ENCODE measurements around the gene DENND1A.

Gene DENND1A

GRCh38 chr9:123343443-123344191 is 586.3 kb downstream of the DENND1A start:
- Histone ChIP-seq H3K27ac (ENCODE audit: low read depth, low read length) (no peak overlapping the region), H3K27me3 (ENCODE audit: insufficient read depth, low read length) (no peaks in the 10 kb centered on the region), H3K9ac (ENCODE audit: low read depth, low read length) (no peak overlapping the region), H3K9me3 (ENCODE audit: insufficient read depth, low read depth, low read length) (no peaks in the 10 kb centered on the region), H3K4me3 (ENCODE audit: low read length) (no peak overlapping the region), H3K4me1 (ENCODE audit: insufficient read depth, low read length) (0 out of 2 replicates have a peak, but pooled peaks cover 6% of the 10 kb centered on the region), H3K36me3 (ENCODE audit: insufficient read depth, low read length) (no peaks in the 10 kb centered on the region)
- 73% methylated on average over 13 of the region's 13 CpGs for WGBS

GRCh38 chr9:123342247-123342646 is 587.7 kb downstream of the DENND1A start:
- H3K36me3 ChIP-seq (ENCODE audit: insufficient read depth, low read length) = no peaks in the 10 kb centered on the region
- H3K9me3 ChIP-seq (ENCODE audit: insufficient read depth, low read depth, low read length) = no peaks in the 10 kb centered on the region
- WGBS = 89% methylated on average over 5 of the region's 5 CpGs
- no peaks in the 10 kb centered on the region for H3K27me3 ChIP-seq (ENCODE audit: insufficient read depth, low read length)
- H3K4me1 ChIP-seq (ENCODE audit: insufficient read depth, low read length) = 0 out of 2 replicates have a peak, but pooled peaks cover 6% of the 10 kb centered on the region
- no peak overlapping the region for H3K9ac ChIP-seq (ENCODE audit: low read depth, low read length)
- H3K27ac ChIP-seq (ENCODE audit: low read depth, low read length) = no peak overlapping the region
- H3K4me3 ChIP-seq (ENCODE audit: low read length) = no peak overlapping the region

GRCh38 chr9:123341816-123342215 is 588.1 kb downstream of the DENND1A start:
- Histone ChIP-seq H3K4me1 (ENCODE audit: insufficient read depth, low read length) (0 out of 2 replicates have a peak, but pooled peaks cover 6% of the 10 kb centered on the region), H3K27ac (ENCODE audit: low read depth, low read length) (no peak overlapping the region)

GRCh38 chr9:123339666-123340510 is 590.0 kb downstream of the DENND1A start:
- Histone ChIP-seq H3K4me1 (ENCODE audit: insufficient read depth, low read length) (peaks cover 18% of the 10 kb centered on the region), H3K9me3 (ENCODE audit: insufficient read depth, low read depth, low read length) (no peaks in the 10 kb centered on the region), H3K27ac (ENCODE audit: low read depth, low read length) (no peak overlapping the region), H3K9ac (ENCODE audit: low read depth, low read length) (no peak overlapping the region), H3K4me3 (ENCODE audit: low read length) (no peak overlapping the region), H3K27me3 (ENCODE audit: insufficient read depth, low read length) (no peaks in the 10 kb centered on the region), H3K36me3 (ENCODE audit: insufficient read depth, low read length) (no peaks in the 10 kb centered on the region)
- WGBS = 67% methylated on average over 31 of the region's 32 CpGs

More at GRCh38 chr9:123341816-123342215, 588.1 kb downstream of the DENND1A start:
- H3K36me3 ChIP-seq (ENCODE audit: insufficient read depth, low read length) = no peaks in the 10 kb centered on the region
- 92% methylated on average over 6 of the region's 6 CpGs for WGBS
- no peaks in the 10 kb centered on the region for H3K27me3 ChIP-seq (ENCODE audit: insufficient read depth, low read length)
- no peak overlapping the region for H3K9ac ChIP-seq (ENCODE audit: low read depth, low read length)
- no peaks in the 10 kb centered on the region for H3K9me3 ChIP-seq (ENCODE audit: insufficient read depth, low read depth, low read length)
- no peak overlapping the region for H3K4me3 ChIP-seq (ENCODE audit: low read length)

GRCh38 chr9:123338710-123339665 is 590.9 kb downstream of the DENND1A start:
- H3K4me3 ChIP-seq (ENCODE audit: low read length) = no peak overlapping the region
- no peak overlapping the region for H3K27ac ChIP-seq (ENCODE audit: low read depth, low read length)
- no peak overlapping the region for H3K9ac ChIP-seq (ENCODE audit: low read depth, low read length)
- H3K4me1 ChIP-seq (ENCODE audit: insufficient read depth, low read length) = peaks cover 18% of the 10 kb centered on the region
- H3K9me3 ChIP-seq (ENCODE audit: insufficient read depth, low read depth, low read length) = no peaks in the 10 kb centered on the region
- no peaks in the 10 kb centered on the region for H3K27me3 ChIP-seq (ENCODE audit: insufficient read depth, low read length)
- WGBS = 80% methylated on average over 35 of the region's 35 CpGs
- no peaks in the 10 kb centered on the region for H3K36me3 ChIP-seq (ENCODE audit: insufficient read depth, low read length)

- H3K4me1 ChIP-seq (ENCODE audit: insufficient read depth, low read length) = peaks cover 18% of the 10 kb centered on the region
- H3K9me3 ChIP-seq (ENCODE audit: insufficient read depth, low read depth, low read length) = no peaks in the 10 kb centered on the region
- no peak overlapping the region for H3K4me3 ChIP-seq (ENCODE audit: low read length)
- H3K36me3 ChIP-seq (ENCODE audit: insufficient read depth, low read length) = no peaks in the 10 kb centered on the region
- WGBS = 85% methylated on average over 4 of the region's 4 CpGs
- H3K9ac ChIP-seq (ENCODE audit: low read depth, low read length) = no peak overlapping the region
- H3K27ac ChIP-seq (ENCODE audit: low read depth, low read length) = no peak overlapping the region
- no peaks in the 10 kb centered on the region for H3K27me3 ChIP-seq (ENCODE audit: insufficient read depth, low read length)
Observed at GRCh38 chr9:123337971-123338370, 592.0 kb downstream of the DENND1A start.

GRCh38 chr9:123336959-123337358 is 593.0 kb downstream of the DENND1A start:
- Histone ChIP-seq H3K27ac (ENCODE audit: low read depth, low read length) (no peak overlapping the region), H3K36me3 (ENCODE audit: insufficient read depth, low read length) (no peaks in the 10 kb centered on the region), H3K4me1 (ENCODE audit: insufficient read depth, low read length) (peaks cover 18% of the 10 kb centered on the region), H3K9me3 (ENCODE audit: insufficient read depth, low read depth, low read length) (no peaks in the 10 kb centered on the region), H3K27me3 (ENCODE audit: insufficient read depth, low read length) (no peaks in the 10 kb centered on the region), H3K4me3 (ENCODE audit: low read length) (no peak overlapping the region), H3K9ac (ENCODE audit: low read depth, low read length) (no peak overlapping the region)

GRCh38 chr9:123336449-123336848 is 593.5 kb downstream of the DENND1A start:
- Histone ChIP-seq H3K27ac (ENCODE audit: low read depth, low read length) (no peak overlapping the region), H3K4me3 (ENCODE audit: low read length) (no peak overlapping the region), H3K4me1 (ENCODE audit: insufficient read depth, low read length) (peaks cover 18% of the 10 kb centered on the region)

GRCh38 chr9:123335986-123336329 is 594.0 kb downstream of the DENND1A start:
- H3K36me3 ChIP-seq (ENCODE audit: insufficient read depth, low read length) = no peaks in the 10 kb centered on the region
- H3K4me3 ChIP-seq (ENCODE audit: low read length) = no peak overlapping the region
- peaks cover 18% of the 10 kb centered on the region for H3K4me1 ChIP-seq (ENCODE audit: insufficient read depth, low read length)
- no peaks in the 10 kb centered on the region for H3K9me3 ChIP-seq (ENCODE audit: insufficient read depth, low read depth, low read length)
- H3K9ac ChIP-seq (ENCODE audit: low read depth, low read length) = no peak overlapping the region
- H3K27me3 ChIP-seq (ENCODE audit: insufficient read depth, low read length) = no peaks in the 10 kb centered on the region
- H3K27ac ChIP-seq (ENCODE audit: low read depth, low read length) = no peak overlapping the region
- WGBS = 81% methylated on average over 6 of the region's 6 CpGs

More at GRCh38 chr9:123336449-123336848, 593.5 kb downstream of the DENND1A start:
- no peaks in the 10 kb centered on the region for H3K27me3 ChIP-seq (ENCODE audit: insufficient read depth, low read length)
- H3K9me3 ChIP-seq (ENCODE audit: insufficient read depth, low read depth, low read length) = no peaks in the 10 kb centered on the region
- no peak overlapping the region for H3K9ac ChIP-seq (ENCODE audit: low read depth, low read length)
- no peaks in the 10 kb centered on the region for H3K36me3 ChIP-seq (ENCODE audit: insufficient read depth, low read length)
- WGBS = 87% methylated on average over 3 of the region's 3 CpGs

- Histone ChIP-seq H3K27me3 (ENCODE audit: insufficient read depth, low read length) (no peaks in the 10 kb centered on the region), H3K9me3 (ENCODE audit: insufficient read depth, low read depth, low read length) (no peaks in the 10 kb centered on the region), H3K4me1 (ENCODE audit: insufficient read depth, low read length) (peaks cover 18% of the 10 kb centered on the region), H3K9ac (ENCODE audit: low read depth, low read length) (no peak overlapping the region), H3K27ac (ENCODE audit: low read depth, low read length) (no peak overlapping the region), H3K36me3 (ENCODE audit: insufficient read depth, low read length) (no peaks in the 10 kb centered on the region), H3K4me3 (ENCODE audit: low read length) (no peak overlapping the region)
- WGBS = 46% methylated on average over 9 of the region's 9 CpGs
Observed at GRCh38 chr9:123335193-123335985, 594.5 kb downstream of the DENND1A start.
